Iris pigment epithelial cell (primary cell): ENCODE data around the gene FUOM.

Source experiments
- DNase-seq: peaks from one replicate; pipeline ENCODE4 v3.0.0-alpha.2; 2011; ENCODE audit warnings: low read depth

FUOM gene

GRCh38 chr10:133310789-133311188 is 47.0 kb downstream of the FUOM start:
- no peak for DNase-seq

DNA sequence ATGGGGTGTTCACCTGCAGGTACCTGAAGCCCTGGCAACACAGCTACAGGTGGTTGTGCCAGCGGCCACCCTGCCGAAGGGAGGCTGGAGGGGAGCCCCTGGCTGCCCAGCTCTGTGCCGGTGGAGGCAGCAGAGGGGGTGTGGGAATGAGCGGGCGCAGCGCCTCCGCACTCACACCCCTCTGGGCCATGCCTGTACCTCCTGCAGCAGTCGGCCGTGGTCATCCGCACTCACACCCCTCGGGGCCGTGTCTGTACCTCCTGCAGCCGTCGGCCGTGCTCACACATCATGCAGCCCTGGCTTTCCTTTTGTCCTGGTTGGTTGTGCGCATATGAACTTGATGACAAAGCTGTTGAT is 47.4 kb downstream of the FUOM start:
- no peak for DNase-seq

GRCh38 chr10:133309720-133310398 is 48.0 kb downstream of the FUOM start:
- no peak for DNase-seq

GRCh38 chr10:133309100-133309719 is 48.6 kb downstream of the FUOM start:
- DNase-seq = peak; percentile 92

DNA sequence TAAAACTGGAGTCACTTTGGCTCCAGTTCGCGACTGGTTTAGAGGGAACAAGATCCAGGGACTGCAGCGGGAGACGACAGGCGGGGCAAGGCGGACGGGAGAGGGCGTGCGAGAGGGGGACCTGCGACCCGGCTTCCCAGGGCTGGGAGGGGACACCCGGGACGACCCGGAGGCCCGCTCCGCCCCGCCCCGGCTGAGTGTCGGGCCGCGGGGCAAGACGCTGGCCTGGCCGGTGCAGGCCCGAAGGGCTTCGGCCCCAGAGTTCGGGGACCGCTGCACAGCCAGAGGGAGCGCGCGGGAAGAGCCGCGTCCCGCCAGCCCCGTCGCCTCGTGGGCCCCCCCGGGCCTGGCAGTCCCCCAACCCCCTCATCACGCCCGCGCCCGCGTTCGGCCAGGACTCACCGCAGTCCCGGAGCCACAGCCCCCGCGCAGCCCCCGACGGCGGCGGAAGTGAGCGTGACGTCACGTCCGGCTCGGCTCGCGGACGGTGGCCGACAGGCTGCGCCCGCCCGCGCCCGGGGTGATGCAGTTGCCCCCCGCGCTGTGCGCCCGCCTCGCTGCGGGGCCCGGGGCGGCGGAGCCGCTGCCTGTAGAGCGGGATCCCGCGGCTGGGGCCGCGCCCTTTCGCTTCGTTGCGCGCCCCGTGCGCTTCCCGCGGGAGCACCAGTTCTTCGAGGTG is 49.3 kb downstream of the FUOM start, which contains the start of the genes TUBGCP2 and ZNF511:
TSS of gene TUBGCP2 (minus strand) at position 452 of the 679 bp plus-strand sequence. CDS start 5,931 bp downstream, outside the sequence.
TSS of gene ZNF511 (plus strand) at position 494 of the 679 bp plus-strand sequence. CDS start at position 524, 30 bp downstream.
- DNase-seq = peak; percentile 82

DNA sequence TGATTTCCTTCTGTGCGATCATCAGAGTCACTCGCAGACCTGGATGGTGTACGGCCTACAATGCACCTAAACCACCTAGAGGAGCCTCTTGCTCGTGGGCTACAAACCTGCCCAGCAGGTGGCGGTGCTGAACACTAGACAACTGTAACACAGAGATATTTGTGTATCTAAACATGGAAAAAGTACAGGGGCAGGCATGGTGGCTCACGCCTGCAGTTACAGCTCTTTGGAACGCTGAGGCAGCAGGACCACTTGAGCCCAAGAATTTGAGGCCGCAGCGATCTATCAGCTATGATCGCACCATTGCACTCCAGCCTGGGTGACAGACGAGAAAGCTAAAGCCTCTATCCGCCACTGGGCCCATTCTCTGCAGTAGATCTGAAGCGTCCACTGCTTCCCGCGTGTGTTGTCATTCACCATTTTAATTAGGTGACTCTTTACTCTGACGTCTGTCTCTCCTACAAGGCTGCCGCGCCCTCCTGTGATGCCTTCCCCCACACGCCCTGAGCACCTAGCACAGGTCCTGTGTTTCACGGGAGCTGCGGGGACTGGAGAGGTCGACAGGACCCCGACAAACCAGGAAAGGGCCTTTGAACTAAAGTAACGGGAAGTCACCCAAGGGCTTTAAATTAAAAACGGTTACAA is 49.9 kb downstream of the FUOM start:
- DNase-seq = peak; percentile 71

DNA sequence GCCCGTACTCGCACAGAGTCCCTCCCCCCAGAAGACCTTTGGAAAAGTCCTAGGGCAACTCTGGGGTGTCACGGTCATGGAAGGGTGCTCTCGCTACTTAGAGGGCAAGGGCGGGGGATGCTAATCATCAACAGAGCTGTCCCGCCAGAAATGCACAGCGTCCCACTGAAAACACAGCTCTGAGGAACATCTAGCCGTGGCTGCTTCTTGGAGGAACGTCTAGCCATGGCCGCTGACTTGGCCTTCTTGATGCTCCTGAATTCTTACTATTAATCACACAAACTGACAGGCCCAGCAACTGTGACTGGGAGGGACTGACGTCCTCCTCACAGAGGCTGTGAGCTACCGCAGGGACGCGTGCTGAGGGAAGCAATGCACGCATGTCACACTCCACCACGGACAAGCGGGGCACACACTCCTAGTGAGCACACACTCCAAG is 50.9 kb downstream of the FUOM start:
- DNase-seq = no peak

DNA sequence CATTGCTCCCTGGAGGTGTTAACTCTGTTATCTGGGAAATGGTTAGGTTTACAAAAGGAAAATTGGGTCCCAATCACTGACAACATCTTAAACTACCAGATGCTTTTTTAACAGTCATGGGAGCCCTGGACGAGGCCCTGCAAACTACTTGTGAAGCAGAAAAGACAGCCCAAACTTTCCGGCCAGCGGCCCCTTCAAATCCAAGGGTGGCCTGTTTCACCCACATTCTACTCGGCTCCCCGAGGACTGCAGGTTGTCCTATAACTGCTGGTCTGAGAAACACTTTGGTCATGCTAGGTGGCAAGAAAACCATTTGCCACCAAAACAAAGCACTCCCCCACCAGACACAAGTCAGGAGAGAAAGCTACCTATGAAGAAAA is 51.7 kb downstream of the FUOM start:
- DNase-seq = no peak
